Fibroblast of peridontal ligament (primary cell): ENCODE measurements around the gene CLCN3.
"Not testable (repeated sequence)": the region's sequence is repeated elsewhere in the genome, so short reads cannot be mapped to it uniquely, and the experiment has no call there.

Source experiments
- DNase-seq: peaks from one replicate; pipeline ENCODE4 v3.0.0-alpha.2; 2010; ENCODE audit errors: extremely low read depth

CLCN3 gene

DNA sequence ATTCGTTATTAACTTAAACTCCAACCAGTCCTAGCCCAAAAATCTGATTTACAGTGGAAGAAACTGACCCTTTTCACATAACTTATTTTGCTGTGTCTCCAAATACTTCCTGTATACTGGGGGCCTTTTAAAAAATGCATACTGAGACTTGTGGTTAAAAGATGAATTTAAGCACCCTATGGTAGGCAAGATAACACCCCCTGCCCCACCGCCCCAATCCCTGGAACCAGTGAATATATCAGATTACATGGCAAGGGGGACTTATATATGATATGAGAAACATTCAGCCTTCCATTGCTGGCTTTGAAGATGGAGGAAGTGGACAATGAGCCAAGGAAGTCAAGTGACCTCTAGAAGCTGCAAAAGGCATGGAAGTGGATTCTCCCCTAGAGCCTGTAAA, 3.1 kb upstream of the CLCN3 start:
- DNase-seq: no peak

GRCh38 chr4:169618286-169618685, 2.1 kb upstream of the CLCN3 start:
- DNase-seq: peak; percentile 14

DNA sequence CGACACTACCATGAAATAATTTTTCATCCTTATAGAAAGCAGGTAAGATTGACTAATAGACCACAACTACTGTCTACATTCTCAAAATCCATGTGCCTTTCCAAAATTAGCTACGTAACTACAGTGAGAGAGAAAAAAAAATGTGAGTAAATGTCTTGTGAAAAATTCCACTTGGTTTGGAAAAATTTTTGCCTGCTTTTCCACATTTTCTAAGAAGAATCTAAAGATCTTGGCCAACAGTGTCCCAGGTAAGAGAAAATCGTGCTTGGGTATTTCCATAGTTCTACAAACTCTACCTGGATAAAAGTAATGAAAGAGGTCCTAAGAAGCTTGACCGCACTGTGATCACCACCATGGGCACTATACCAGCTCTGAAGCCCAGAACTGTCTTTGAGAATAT, 1.4 kb upstream of the CLCN3 start:
- no peak for DNase-seq

DNA sequence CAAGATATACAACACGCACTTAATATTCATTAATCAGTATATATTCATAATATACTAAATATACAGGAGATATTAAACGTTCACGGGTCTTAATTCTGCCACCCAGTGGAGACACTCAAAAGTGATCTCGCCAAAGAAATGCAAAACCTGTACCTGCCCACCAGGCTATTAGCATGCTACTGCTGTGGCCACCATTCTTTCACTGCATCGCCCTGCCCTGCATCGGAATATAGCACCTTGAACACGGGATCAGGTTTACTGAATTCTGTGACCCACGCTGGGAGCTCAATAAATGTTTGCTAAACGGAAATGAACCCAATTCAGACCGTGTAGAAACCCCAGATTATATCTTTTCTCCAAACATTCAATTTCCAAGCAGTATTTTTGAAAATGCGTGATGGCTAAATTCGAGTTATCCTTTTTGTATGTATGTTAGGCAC, 840 bp upstream of the CLCN3 start:
- peak; percentile 49 for DNase-seq

DNA sequence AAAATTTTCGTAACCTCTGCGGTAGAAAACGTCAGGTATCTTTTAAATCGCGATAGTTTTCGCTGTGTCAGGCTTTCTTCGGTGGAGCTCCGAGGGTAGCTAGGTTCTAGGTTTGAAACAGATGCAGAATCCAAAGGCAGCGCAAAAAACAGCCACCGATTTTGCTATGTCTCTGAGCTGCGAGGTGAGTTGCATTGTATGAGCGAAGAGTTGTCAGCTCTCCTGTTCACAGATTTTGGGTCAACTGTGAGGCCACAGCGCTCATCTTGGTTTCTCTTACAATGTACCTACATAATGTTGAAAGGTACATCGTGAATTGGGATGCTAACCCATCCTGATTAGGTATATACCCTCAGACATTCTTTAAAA, 486 bp downstream of the CLCN3 start:
- no peak for DNase-seq

GRCh38 chr4:169621731-169622492, 1.5 kb downstream of the CLCN3 start:
- DNase-seq: peak; percentile 62

- DNase-seq: peak; percentile 25
These were observed 2.2 kb downstream of the CLCN3 start for GRCh38 chr4:169622566-169622965.

- not testable (repeated sequence) for DNase-seq
These were observed 3.6 kb downstream of the CLCN3 start for GRCh38 chr4:169624012-169624411.

GRCh38 chr4:169625886-169626285, 5.5 kb downstream of the CLCN3 start:
- no peak for DNase-seq

- peak; percentile 12 for DNase-seq
These were observed 6.2 kb downstream of the CLCN3 start for GRCh38 chr4:169626331-169627282.

DNA sequence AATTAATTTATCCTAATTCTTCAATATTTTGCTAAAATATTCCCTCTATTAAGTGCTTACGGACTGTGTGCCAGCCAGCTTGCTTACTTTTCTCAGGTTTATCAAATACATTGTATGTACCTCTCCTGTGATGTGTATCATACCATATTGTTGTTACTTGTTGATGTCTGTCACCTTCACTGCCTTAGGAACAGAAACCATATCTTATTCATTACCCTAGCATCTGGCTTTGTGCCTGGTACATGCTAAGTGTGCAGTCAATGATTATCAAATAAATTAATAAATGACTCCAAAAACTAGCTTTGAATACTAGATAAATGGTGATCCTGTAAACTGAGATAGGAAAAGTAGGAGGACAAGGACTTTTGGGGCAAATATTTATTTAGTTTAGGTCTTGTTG, 6.9 kb downstream of the CLCN3 start:
- DNase-seq: no peak

- no peak for DNase-seq
These were observed 8.2 kb downstream of the CLCN3 start for GRCh38 chr4:169628579-169628978.

DNA sequence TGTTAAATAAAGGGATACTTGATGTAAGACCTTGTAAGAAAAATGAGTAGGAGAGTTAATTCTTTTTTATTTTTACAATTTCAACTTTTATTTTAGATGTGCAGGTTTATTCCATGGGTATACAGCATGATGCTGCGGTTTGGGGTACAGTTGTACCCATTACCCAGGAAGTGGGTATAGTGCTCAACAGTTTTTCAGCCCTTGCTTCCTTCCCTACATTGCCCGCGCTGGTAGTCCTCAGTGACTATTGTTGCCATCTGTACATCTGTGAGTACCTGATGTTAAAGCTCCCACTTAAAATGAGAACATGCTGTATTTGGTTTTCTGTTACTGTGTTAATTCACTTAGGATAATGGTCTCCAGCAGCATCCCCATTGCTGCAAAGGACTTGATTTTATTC, 9.7 kb downstream of the CLCN3 start:
- no peak for DNase-seq

- no peak for DNase-seq
These were observed 12.5 kb downstream of the CLCN3 start for GRCh38 chr4:169632896-169633295.

DNA sequence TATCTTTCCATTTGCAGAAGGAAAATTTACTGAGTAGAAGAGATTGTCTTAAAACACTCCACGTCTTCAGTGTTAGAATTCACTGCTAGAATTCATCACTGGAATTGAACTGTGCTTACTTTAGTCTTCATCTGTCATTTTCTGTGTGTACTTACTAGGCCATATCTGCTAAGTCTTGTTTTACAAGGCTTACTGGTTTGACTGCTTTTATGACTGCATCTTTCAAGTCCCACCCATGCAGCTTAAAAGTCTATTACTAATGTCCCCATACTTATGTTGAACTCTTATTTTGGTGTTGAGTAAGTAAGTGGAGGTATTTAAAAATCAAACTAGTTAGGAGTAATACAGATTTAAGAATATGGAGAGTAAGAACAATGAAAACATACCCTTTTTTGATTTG, 14.6 kb downstream of the CLCN3 start:
- DNase-seq: no peak

GRCh38 chr4:169640261-169640870, 20.0 kb downstream of the CLCN3 start:
- peak; percentile 96 for DNase-seq

GRCh38 chr4:169644802-169645201, 24.4 kb downstream of the CLCN3 start:
- DNase-seq: no peak

GRCh38 chr4:169645627-169646026, 25.2 kb downstream of the CLCN3 start:
- DNase-seq: no peak

- DNase-seq: no peak
These were observed 29.3 kb downstream of the CLCN3 start for GRCh38 chr4:169649545-169650226.

DNA sequence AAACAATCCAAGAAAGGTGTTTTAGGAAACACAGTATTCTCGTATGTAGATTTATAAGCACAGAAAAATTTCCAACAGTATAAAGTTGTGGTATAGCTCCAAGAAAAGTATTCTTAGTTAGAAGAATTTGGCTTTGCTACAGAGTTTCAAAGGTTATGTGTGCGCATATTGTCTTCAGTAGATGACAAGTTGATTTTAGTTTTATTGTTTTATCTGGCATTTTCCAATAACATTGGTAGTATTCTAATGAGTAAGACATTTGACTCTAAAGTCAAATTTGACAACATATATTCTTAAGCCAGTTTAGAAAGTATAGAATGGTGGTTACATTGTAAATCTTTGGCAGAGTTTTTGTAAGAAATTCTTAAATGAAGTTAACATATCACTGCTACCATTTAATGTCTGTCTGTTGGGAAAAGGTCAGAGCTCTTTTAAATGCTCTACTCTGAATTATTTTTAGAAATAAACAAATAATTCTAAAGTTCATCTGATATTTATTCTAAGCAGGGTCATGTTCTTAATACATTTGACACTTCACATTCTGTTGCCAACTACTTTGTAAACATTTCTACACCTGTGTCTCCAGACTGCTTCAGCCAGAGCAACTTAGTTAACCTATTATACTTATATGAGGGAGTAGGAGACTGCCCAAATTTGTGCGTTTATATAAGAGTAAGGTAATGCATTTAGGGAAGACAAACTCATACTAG, 30.0 kb downstream of the CLCN3 start:
- no peak for DNase-seq

DNA sequence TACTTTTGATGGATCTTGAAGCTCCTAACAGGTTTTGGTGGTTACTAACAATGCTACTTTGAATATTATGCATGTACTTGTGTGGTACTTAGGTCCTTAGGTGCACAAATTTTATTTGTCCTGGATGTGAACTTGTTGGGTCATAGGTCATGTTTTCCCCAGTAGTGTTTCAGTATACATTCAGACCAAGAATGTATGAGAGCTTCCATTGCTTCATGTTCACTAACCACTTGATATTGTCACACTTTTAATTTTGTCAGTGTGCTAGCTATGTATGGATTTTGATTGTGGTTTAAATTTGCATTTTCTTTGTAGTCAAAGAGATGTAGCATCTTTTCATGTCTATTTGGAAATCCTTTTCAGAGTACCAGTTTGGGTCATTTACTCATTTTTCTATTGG, 32.2 kb downstream of the CLCN3 start:
- no peak for DNase-seq
